Parathyroid adenoma (tissue), 2 donors: ENCODE measurements around the gene SNAPC1.

Source experiments
- H2AFZ ChIP-seq: fragments of 300-600 bp; sonication (generic); one replicate; pipeline ENCODE4 v1.7.0; 2017; ENCODE audit warnings: antibody characterized with exemption, mild to moderate bottlenecking
- H3K27ac ChIP-seq: fragments of 300-600 bp; sonication (generic); one replicate; pipeline ENCODE4 v1.7.0; 2017
- H3K27me3 ChIP-seq: fragments of 300-600 bp; sonication (generic); one replicate; pipeline ENCODE4 v1.7.0; 2017; ENCODE audit warnings: low read length; ENCODE audit not compliant: control insufficient read depth, insufficient read depth
- H3K36me3 ChIP-seq: fragments of 300-600 bp; sonication (generic); one replicate; pipeline ENCODE4 v1.7.0; 2017; ENCODE audit warnings: low read length; ENCODE audit not compliant: control insufficient read depth, insufficient read depth
- H3K4me1 ChIP-seq: fragments of 300-600 bp; sonication (generic); one replicate; pipeline ENCODE4 v1.7.0; 2017; ENCODE audit warnings: control low read depth
- H3K4me2 ChIP-seq: fragments of 300-600 bp; sonication (generic); one replicate; pipeline ENCODE4 v1.7.0; 2017; ENCODE audit warnings: low read length
- H3K4me3 ChIP-seq: fragments of 300-600 bp; sonication (generic); one replicate; pipeline ENCODE4 v1.7.0; 2017; ENCODE audit warnings: low read depth, low read length
- H3K79me2 ChIP-seq: fragments of 300-600 bp; sonication (generic); one replicate; pipeline ENCODE4 v1.7.0; 2017; ENCODE audit warnings: control low read depth
- H3K9ac ChIP-seq: fragments of 300-600 bp; sonication (generic); one replicate; pipeline ENCODE4 v1.7.0; 2017; ENCODE audit warnings: mild to moderate bottlenecking
- H3K9me3 ChIP-seq: fragments of 300-600 bp; sonication (generic); one replicate; pipeline ENCODE4 v1.7.0; 2017; ENCODE audit warnings: low read length; ENCODE audit not compliant: control insufficient read depth
- CTCF ChIP-seq: fragments of 300-600 bp; sonication (generic); IDR thresholded peaks from one replicate; pipeline ENCODE4 v1.7.0; 2017; ENCODE audit warnings: antibody characterized with exemption, mild to moderate bottlenecking
- donor health status: primary hyperparathyroidism.

The SNAPC1 gene

GRCh38 chr14:61746881-61747280, 15.3 kb upstream of the SNAPC1 start:
- no peaks in the 10 kb centered on the region for H3K36me3 ChIP-seq
- TF ChIP-seq CTCF: no peak
- H3K4me2 ChIP-seq: no peak overlapping the region
- no peak overlapping the region for H3K27ac ChIP-seq
- no peaks in the 10 kb centered on the region for H3K27me3 ChIP-seq
- H3K4me3 ChIP-seq: no peak overlapping the region
- H3K79me2 ChIP-seq: no peaks in the 10 kb centered on the region
- no peak overlapping the region for H3K9ac ChIP-seq
- no peak overlapping the region for H2AFZ ChIP-seq
- H3K9me3 ChIP-seq: no peaks in the 10 kb centered on the region
- no peaks in the 10 kb centered on the region for H3K4me1 ChIP-seq

GRCh38 chr14:61747342-61747741, 14.9 kb upstream of the SNAPC1 start:
- H3K4me1 ChIP-seq: no peaks in the 10 kb centered on the region
- H3K4me3 ChIP-seq: no peak overlapping the region
- no peaks in the 10 kb centered on the region for H3K79me2 ChIP-seq
- no peaks in the 10 kb centered on the region for H3K27me3 ChIP-seq
- TF ChIP-seq CTCF: no peak
- H3K36me3 ChIP-seq: no peaks in the 10 kb centered on the region
- no peaks in the 10 kb centered on the region for H3K9me3 ChIP-seq
- no peak overlapping the region for H3K4me2 ChIP-seq
- H3K27ac ChIP-seq: no peak overlapping the region
- H2AFZ ChIP-seq: no peak overlapping the region
- no peak overlapping the region for H3K9ac ChIP-seq

- Histone ChIP-seq H3K27me3 (no peaks in the 10 kb centered on the region), H3K4me2 (no peak overlapping the region), H3K9me3 (no peaks in the 10 kb centered on the region), H3K79me2 (no peaks in the 10 kb centered on the region), H3K4me3 (no peak overlapping the region), H3K4me1 (no peaks in the 10 kb centered on the region), H3K36me3 (no peaks in the 10 kb centered on the region), H3K27ac (no peak overlapping the region), H3K9ac (no peak overlapping the region), H2AFZ (no peak overlapping the region)
- TF ChIP-seq CTCF: no peak
Observed at GRCh38 chr14:61749264-61749663, 13.0 kb upstream of the SNAPC1 start.

- Histone ChIP-seq H3K4me3 (no peak overlapping the region), H3K79me2 (no peaks in the 10 kb centered on the region), H3K9me3 (no peaks in the 10 kb centered on the region), H3K4me1 (no peaks in the 10 kb centered on the region), H3K27ac (no peak overlapping the region), H3K27me3 (no peaks in the 10 kb centered on the region), H3K4me2 (no peak overlapping the region), H2AFZ (no peak overlapping the region), H3K36me3 (no peaks in the 10 kb centered on the region), H3K9ac (no peak overlapping the region)
- no peak for TF ChIP-seq CTCF
Observed at GRCh38 chr14:61749867-61750266, 12.4 kb upstream of the SNAPC1 start.

- H3K9me3 ChIP-seq: no peaks in the 10 kb centered on the region
- H3K4me1 ChIP-seq: no peaks in the 10 kb centered on the region
- peak overlapping the region; percentile 29 for H3K27ac ChIP-seq
Observed at GRCh38 chr14:61750708-61751474, 11.3 kb upstream of the SNAPC1 start.

More at GRCh38 chr14:61750708-61751474, 11.3 kb upstream of the SNAPC1 start:
- Histone ChIP-seq H2AFZ (peak overlapping the region; percentile 78), H3K4me3 (peak overlapping the region; percentile 52), H3K4me2 (peak overlapping the region; percentile 58), H3K79me2 (no peaks in the 10 kb centered on the region), H3K36me3 (no peaks in the 10 kb centered on the region), H3K27me3 (no peaks in the 10 kb centered on the region), H3K9ac (no peak overlapping the region)
- TF ChIP-seq CTCF: no peak
